Transverse colon (tissue), 4 donors: ENCODE measurements around the gene TBL3. TPM values are rescaled to one million over a fixed set of nuclear protein-coding genes. Genes with fewer than 3 reads are reported as not detected.

Experiments
- DNase-seq: peaks from one replicate; pipeline ENCODE4 v3.0.0-alpha.2; 2019
- H3K27ac ChIP-seq, 4 donors: fragments of 200-600 bp; sonication (generic); 2 replicates each; pipeline ENCODE4 v1.5.1; 2016 to 2018; ENCODE audit warnings: inconsistent platforms in 4 of 4
- H3K27me3 ChIP-seq: fragments of 200-600 bp; sonication (generic); 2 replicates; pipeline ENCODE4 v1.5.1; 2017; ENCODE audit warnings: inconsistent platforms
- H3K36me3 ChIP-seq, 4 donors: fragments of 200-600 bp; sonication (generic); 2 replicates each; pipeline ENCODE4 v1.5.1; 2017 to 2019; ENCODE audit warnings: inconsistent platforms in 4 of 4
- H3K4me1 ChIP-seq, 4 donors: fragments of 200-600 bp; sonication (generic); 2 replicates each; pipeline ENCODE4 v1.5.1; 2017 to 2020; ENCODE audit warnings: inconsistent platforms in 4 of 4
- H3K4me3 ChIP-seq, 4 donors: fragments of 200-600 bp; sonication (generic); 1 replicate in 1 of 4; 2 replicates in 3 of 4; pipeline versions ENCODE4 v1.5.1 to v1.6.1; 2017 to 2019; ENCODE audit warnings: inconsistent platforms in 4 of 4
- H3K9me3 ChIP-seq, 2 donors: fragments of 200-600 bp; sonication (generic); 2 replicates each; pipeline ENCODE4 v1.5.1; 2017 to 2019; ENCODE audit warnings: inconsistent platforms in 2 of 2
- CTCF ChIP-seq, 5 experiments: fragments of 200-600 bp in 3 of 5; fragments of 450-650 bp in 2 of 5; sonication (generic) in 3 of 5; IDR thresholded peaks; 1 replicate in 2 of 5; 2 replicates in 3 of 5; pipeline ENCODE4 v1.5.1; 2016 to 2017; ENCODE audit warnings: antibody characterized with exemption in 5 of 5, inconsistent platforms in 3 of 5, mild to moderate bottlenecking in 2 of 5, moderate library complexity in 1 of 5
- EP300 ChIP-seq: sonication (generic); formaldehyde crosslinking; IDR thresholded peaks from one replicate; pipeline ENCODE4 v1.6.1; 2017; ENCODE audit warnings: antibody characterized with exemption, low read depth
- POLR2A ChIP-seq: fragments of 450-650 bp; IDR thresholded peaks from one replicate; pipeline ENCODE4 v1.6.1; 2016; ENCODE audit warnings: antibody characterized with exemption, mild to moderate bottlenecking, moderate library complexity
- POLR2AphosphoS5 ChIP-seq, 3 donors: sonication (generic); formaldehyde crosslinking; IDR thresholded peaks; one replicate each; pipeline ENCODE4 v1.6.1; 2016; ENCODE audit warnings: antibody characterized with exemption in 3 of 3
- WGBS, 2 donors: methylation state at CpG; one replicate each; pipeline ENCODE4 v1.1.5; 2018; ENCODE audit warnings: low coverage in 1 of 2; 5-methylcytosine and 5-hydroxymethylcytosine counted together
- in situ Hi-C, 4 donors: fragments of 200-750 bp; cut with MboI; loops; one replicate each; pipeline versions ENCODE4 v1.15.0 to v1.15.1; 2017; ENCODE audit warnings: low sequenced_read_pairs in 3 of 4, low pct_ligation_motif_present in 1 of 4, low pct_unique_long_range_greater_than_20kb in 1 of 4
- intact Hi-C: fragments of 100-400 bp; cut with DNase I; formaldehyde crosslinking; loops from one replicate; pipeline ENCODE4 v1.15.1; 2023; ENCODE audit warnings: low total_unique reads
- total RNA-seq, 4 donors: library from RNA; depleted of rRNA; stranded (reverse); fragments of >200 nt; gene quantifications; one replicate each; pipeline ENCODE4 v1.1.0, GENCODE V29; 2016

Gene TBL3
- total RNA-seq, 4 donors from 2014 or later = 23.2 to 31.0 (median 28.2) TPM

- peak; percentile 97 for DNase-seq
- intact Hi-C loops = no loop called here
- in situ Hi-C loops = no loop called here
- Histone ChIP-seq H3K4me3 (peak overlapping the region; percentile 8 to 52 (median 22)), H3K27ac (peak overlapping the region; percentile 63 to 83 (median 76)), H3K27me3 (peaks cover 34% of the 10 kb centered on the region), H3K4me1 (peaks cover 7 to 31% (median 25%) of the 10 kb centered on the region in 4 donors), H3K36me3 (no peaks in the 10 kb centered on the region), H3K9me3 (no peaks in the 10 kb centered on the region)
- TF ChIP-seq POLR2A (peak; percentile 72), EP300 (no peak), CTCF (IDR thresholded peaks at IDR 0.05) (no peak), POLR2AphosphoS5 (IDR thresholded peaks at IDR 0.05) (peak; percentile 68 to 87 (median 83))
- WGBS, 2 donors = 30% methylated on average over 34 of the region's 96 CpGs; no CpG with 5 or more reads in 1 of the 2 donors
Observed at GRCh38 chr16:1991948-1992703, 20.3 kb downstream of the TBL3 start.

GRCh38 chr16:1992704-1993317 is 21.0 kb downstream of the TBL3 start:
- H3K9me3 ChIP-seq = no peaks in the 10 kb centered on the region
- DNase-seq = no peak
- peak overlapping the region in 1 of 4 donors; percentile 6 for H3K27ac ChIP-seq
- no peak for TF ChIP-seq POLR2A
- no peak for TF ChIP-seq CTCF (IDR thresholded peaks at IDR 0.05)
- no peak for TF ChIP-seq POLR2AphosphoS5 (IDR thresholded peaks at IDR 0.05)
- no peak for TF ChIP-seq EP300
- H3K4me1 ChIP-seq = peaks cover 7 to 31% (median 25%) of the 10 kb centered on the region in 4 donors
- peaks cover 34% of the 10 kb centered on the region for H3K27me3 ChIP-seq
- 61% methylated on average over 31 of the region's 50 CpGs; no CpG with 5 or more reads in 1 of the 2 donors for WGBS, 2 donors
- peak overlapping the region in 1 of 4 donors; percentile 52 for H3K4me3 ChIP-seq
- in situ Hi-C loops = no loop called here
- peaks cover 0 to under 1% (median 0%) of the 10 kb centered on the region in 4 donors for H3K36me3 ChIP-seq
- intact Hi-C loops = no loop called here

GRCh38 chr16:1993731-1994131 is 21.9 kb downstream of the TBL3 start:
- no peak overlapping the region for H3K27ac ChIP-seq
- 0 to 46% methylated on average over 1 to 2 of the region's 2 CpGs for WGBS, 2 donors
- TF ChIP-seq CTCF (IDR thresholded peaks at IDR 0.05) (no peak), EP300 (no peak), POLR2A (no peak), POLR2AphosphoS5 (IDR thresholded peaks at IDR 0.05) (no peak)

GRCh38 chr16:1997494-1998359 is 25.9 kb downstream of the TBL3 start:
- Histone ChIP-seq H3K36me3 (peaks cover 0 to 45% (median 28%) of the 10 kb centered on the region in 4 donors), H3K4me3 (no peak overlapping the region), H3K27ac (peak overlapping the region in 3 of 4 donors; percentile 25 to 67 (median 32)), H3K9me3 (no peaks in the 10 kb centered on the region), H3K4me1 (no peaks in the 10 kb centered on the region), H3K27me3 (no peaks in the 10 kb centered on the region)
- no peak for TF ChIP-seq CTCF (IDR thresholded peaks at IDR 0.05)
- no peak for TF ChIP-seq EP300
- TF ChIP-seq POLR2AphosphoS5 (IDR thresholded peaks at IDR 0.05) = no peak
- no peak for TF ChIP-seq POLR2A
- intact Hi-C loops (no loop called here), in situ Hi-C loops (no loop called here)
- DNase-seq = no peak
- WGBS, 2 donors = 67 to 86% methylated on average over 4 to 23 of the region's 26 CpGs

More at GRCh38 chr16:1993731-1994131, 21.9 kb downstream of the TBL3 start:
- no peak for DNase-seq
- Histone ChIP-seq H3K9me3 (no peaks in the 10 kb centered on the region), H3K4me3 (no peak overlapping the region), H3K4me1 (peaks cover 7 to 31% (median 25%) of the 10 kb centered on the region in 4 donors), H3K27me3 (peaks cover 30% of the 10 kb centered on the region), H3K36me3 (peaks cover 0 to 9% (median 4%) of the 10 kb centered on the region in 4 donors)
- in situ Hi-C loops = no loop called here
- intact Hi-C loops = no loop called here
